ENCODE data around the gene LTBP1.

The LTBP1 gene

DNA sequence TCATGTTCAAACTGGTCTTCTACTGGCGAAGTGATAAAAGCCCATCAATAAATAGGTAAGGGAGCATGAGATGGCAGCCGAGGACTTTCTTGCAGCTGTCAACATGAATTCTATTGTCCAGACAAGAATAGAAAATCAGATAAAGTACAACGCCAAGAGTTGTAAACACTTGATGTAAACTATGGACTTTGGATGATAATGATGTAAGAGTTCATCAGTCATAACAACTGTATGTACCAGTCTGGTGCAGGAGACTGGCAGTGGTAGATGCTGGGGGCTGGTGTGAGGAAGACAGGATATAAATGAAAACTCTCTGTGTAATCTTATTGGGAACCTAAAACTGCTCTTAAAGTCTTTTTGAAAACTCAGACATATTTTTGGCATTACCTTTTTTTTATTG lies 373.8 kb downstream of the LTBP1 start:
- DNase-seq (ENCODE audit: low read depth in 1 of 2, low spot score in 1 of 2) = no peak
- H3K4me3 ChIP-seq (replicated peaks; ENCODE audit: insufficient read depth, low read length) = no peak overlapping the region
- peaks cover 2% of the 10 kb centered on the region for H3K27me3 ChIP-seq (ENCODE audit: insufficient read depth, poor library complexity, severe bottlenecking)
- TF ChIP-seq, protein P1, sequence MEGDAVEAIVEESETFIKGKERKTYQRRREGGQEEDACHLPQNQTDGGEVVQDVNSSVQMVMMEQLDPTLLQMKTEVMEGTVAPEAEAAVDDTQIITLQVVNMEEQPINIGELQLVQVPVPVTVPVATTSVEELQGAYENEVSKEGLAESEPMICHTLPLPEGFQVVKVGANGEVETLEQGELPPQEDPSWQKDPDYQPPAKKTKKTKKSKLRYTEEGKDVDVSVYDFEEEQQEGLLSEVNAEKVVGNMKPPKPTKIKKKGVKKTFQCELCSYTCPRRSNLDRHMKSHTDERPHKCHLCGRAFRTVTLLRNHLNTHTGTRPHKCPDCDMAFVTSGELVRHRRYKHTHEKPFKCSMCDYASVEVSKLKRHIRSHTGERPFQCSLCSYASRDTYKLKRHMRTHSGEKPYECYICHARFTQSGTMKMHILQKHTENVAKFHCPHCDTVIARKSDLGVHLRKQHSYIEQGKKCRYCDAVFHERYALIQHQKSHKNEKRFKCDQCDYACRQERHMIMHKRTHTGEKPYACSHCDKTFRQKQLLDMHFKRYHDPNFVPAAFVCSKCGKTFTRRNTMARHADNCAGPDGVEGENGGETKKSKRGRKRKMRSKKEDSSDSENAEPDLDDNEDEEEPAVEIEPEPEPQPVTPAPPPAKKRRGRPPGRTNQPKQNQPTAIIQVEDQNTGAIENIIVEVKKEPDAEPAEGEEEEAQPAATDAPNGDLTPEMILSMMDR (IDR thresholded peaks at IDR 0.05; ENCODE audit: insufficient read depth, low read length) = no peak
- TF ChIP-seq POLR2AphosphoS5 (IDR thresholded peaks at IDR 0.05; ENCODE audit: low read depth) = no peak
- no peak for TF ChIP-seq GABPA (IDR thresholded peaks at IDR 0.05; ENCODE audit: low read depth)
- TF ChIP-seq SPI1 (IDR thresholded peaks at IDR 0.05; ENCODE audit: borderline replicate concordance, low read depth) = no peak
- TF ChIP-seq, protein P2, sequence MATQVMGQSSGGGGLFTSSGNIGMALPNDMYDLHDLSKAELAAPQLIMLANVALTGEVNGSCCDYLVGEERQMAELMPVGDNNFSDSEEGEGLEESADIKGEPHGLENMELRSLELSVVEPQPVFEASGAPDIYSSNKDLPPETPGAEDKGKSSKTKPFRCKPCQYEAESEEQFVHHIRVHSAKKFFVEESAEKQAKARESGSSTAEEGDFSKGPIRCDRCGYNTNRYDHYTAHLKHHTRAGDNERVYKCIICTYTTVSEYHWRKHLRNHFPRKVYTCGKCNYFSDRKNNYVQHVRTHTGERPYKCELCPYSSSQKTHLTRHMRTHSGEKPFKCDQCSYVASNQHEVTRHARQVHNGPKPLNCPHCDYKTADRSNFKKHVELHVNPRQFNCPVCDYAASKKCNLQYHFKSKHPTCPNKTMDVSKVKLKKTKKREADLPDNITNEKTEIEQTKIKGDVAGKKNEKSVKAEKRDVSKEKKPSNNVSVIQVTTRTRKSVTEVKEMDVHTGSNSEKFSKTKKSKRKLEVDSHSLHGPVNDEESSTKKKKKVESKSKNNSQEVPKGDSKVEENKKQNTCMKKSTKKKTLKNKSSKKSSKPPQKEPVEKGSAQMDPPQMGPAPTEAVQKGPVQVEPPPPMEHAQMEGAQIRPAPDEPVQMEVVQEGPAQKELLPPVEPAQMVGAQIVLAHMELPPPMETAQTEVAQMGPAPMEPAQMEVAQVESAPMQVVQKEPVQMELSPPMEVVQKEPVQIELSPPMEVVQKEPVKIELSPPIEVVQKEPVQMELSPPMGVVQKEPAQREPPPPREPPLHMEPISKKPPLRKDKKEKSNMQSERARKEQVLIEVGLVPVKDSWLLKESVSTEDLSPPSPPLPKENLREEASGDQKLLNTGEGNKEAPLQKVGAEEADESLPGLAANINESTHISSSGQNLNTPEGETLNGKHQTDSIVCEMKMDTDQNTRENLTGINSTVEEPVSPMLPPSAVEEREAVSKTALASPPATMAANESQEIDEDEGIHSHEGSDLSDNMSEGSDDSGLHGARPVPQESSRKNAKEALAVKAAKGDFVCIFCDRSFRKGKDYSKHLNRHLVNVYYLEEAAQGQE (IDR thresholded peaks at IDR 0.05; ENCODE audit: insufficient replicate concordance, low read depth) = no peak
- H3K27ac ChIP-seq (replicated peaks) = no peak overlapping the region

DNA sequence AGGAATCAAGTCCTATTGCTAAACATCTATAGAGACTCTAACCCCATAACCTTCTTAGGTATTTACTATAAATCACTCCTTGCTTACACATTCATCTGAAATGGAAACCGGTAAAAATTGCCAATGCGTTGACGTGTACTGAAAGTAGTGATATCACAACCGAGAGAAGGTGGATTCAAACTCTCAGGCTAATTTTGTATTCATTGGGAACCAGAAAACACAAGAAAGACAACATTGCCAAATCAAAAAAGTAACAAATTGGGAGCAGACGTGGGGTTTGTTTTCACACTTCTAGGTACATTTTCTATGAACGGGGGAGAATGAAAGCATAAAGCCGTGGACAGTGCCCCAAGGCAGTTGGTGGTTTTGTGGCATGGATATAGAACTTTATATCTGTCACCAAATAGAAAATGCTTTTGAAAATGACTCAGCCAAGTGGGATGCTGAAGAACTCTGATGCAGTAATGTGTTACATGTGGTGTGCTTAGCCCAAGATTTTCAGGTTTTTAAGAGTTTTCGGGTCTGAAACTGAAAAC lies 374.6 kb downstream of the LTBP1 start:
- TF ChIP-seq GABPA (IDR thresholded peaks at IDR 0.05; ENCODE audit: low read depth) = no peak
- TF ChIP-seq, protein P1 (IDR thresholded peaks at IDR 0.05; ENCODE audit: insufficient read depth, low read length) = no peak
- TF ChIP-seq POLR2AphosphoS5 (IDR thresholded peaks at IDR 0.05; ENCODE audit: low read depth) = no peak
- TF ChIP-seq, protein P2 (IDR thresholded peaks at IDR 0.05; ENCODE audit: insufficient replicate concordance, low read depth) = no peak
- TF ChIP-seq SPI1 (IDR thresholded peaks at IDR 0.05; ENCODE audit: borderline replicate concordance, low read depth) = no peak
- Histone ChIP-seq H3K27ac (replicated peaks) (no peak overlapping the region), H3K27me3 (ENCODE audit: insufficient read depth, poor library complexity, severe bottlenecking) (peaks cover 2% of the 10 kb centered on the region), H3K4me3 (replicated peaks; ENCODE audit: insufficient read depth, low read length) (no peak overlapping the region)
- DNase-seq (ENCODE audit: low read depth in 1 of 2, low spot score in 1 of 2) = no peak

DNA sequence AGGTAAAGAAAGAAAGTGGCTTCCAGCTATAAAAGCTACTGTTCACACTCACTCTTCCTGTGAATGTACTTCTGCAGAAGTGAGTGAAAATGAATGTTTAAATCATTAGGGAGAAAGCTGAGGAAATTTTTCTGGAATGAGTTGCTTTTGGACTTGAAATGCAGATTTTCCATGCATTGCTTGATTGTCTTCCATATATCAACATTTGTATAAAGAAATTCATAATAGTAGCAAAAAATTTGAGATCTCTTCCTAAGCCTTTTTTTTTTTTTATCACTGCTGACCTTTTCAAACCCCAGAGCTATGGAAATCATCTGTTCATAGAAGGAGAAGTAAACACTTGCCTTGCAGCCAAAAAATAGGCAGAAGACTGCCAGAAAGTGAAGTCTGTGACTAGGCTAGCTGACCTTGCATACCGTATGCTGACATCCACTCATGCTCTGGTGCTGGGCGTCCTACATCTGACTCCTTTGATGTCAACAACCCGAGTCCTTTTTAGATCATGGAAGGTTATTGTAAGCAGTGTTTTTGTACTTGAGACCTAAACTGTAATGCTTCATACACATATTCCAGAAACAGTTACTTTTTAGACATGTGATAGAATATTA lies 375.2 kb downstream of the LTBP1 start:
- no peak for DNase-seq (ENCODE audit: low read depth in 1 of 2, low spot score in 1 of 2)
- Histone ChIP-seq H3K27me3 (ENCODE audit: insufficient read depth, poor library complexity, severe bottlenecking) (peaks cover 2% of the 10 kb centered on the region), H3K4me3 (replicated peaks; ENCODE audit: insufficient read depth, low read length) (no peak overlapping the region), H3K27ac (replicated peaks) (no peak overlapping the region)
- TF ChIP-seq, protein P1 (IDR thresholded peaks at IDR 0.05; ENCODE audit: insufficient read depth, low read length) = no peak
- TF ChIP-seq, protein P2 (IDR thresholded peaks at IDR 0.05; ENCODE audit: insufficient replicate concordance, low read depth) = no peak
- TF ChIP-seq SPI1 (IDR thresholded peaks at IDR 0.05; ENCODE audit: borderline replicate concordance, low read depth) (no peak), POLR2AphosphoS5 (IDR thresholded peaks at IDR 0.05; ENCODE audit: low read depth) (no peak), GABPA (IDR thresholded peaks at IDR 0.05; ENCODE audit: low read depth) (no peak)

Data from HL-60 (cell line).